C1 segment of cervical spinal cord (tissue), 14 donors: ENCODE measurements around the gene BPIFB2.

Experiments used
- DNase-seq, 14 donors: peaks; one replicate each; lab custom pipeline; 2025; lab: John Stamatoyannopoulos, UW

Gene BPIFB2

GRCh38 chr20:33005908-33006775, 1.4 kb upstream of the BPIFB2 start:
- DNase-seq, result no peak

- no peak for DNase-seq
These were observed 628 bp upstream of the BPIFB2 start for GRCh38 chr20:33006776-33007375.

GRCh38 chr20:33008336-33009213, 1.1 kb downstream of the BPIFB2 start:
- DNase-seq, result no peak

DNA sequence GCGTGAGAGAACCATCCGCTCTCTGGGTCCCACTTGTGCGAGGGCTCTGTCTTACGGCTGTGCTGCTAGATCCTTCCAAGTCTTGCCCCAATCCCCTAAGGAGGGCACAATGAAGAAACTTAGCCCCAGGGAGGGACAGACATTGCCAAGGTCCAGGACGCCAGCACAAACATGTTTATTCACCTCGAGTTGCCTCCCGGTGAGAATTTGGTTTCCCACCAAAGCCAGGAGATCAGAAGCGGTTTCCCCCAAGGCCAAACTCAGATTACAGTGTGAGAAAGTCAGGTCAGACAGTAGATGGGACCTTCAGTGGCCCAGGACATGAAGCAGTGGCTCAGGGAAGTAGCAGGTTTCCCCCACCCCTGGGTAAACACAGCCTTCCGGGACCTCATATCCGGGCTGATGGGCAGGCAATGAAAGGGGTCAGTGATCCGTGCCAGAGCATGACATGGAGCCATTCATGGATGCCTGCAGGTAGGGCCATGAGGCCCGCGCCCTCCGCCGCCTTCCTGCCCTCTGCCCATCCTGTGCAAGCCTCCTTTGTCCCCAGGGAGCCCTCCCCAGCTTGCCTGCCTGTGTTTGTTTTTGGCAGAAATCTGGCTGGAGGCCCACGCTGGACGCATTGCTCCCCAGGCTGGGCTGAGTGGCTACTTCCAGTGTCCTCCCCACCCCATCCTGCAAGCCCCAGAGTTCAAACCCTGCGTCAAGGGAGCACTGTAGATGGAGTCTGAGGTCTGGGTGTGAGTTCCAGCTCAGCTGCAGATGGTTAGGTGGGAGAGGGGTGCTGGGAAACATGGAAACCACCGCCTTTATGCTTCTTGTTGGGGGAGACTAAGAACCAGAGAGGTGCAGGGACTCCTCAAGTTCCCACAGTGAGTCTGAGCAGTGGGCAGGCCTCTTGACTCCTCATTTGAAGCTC, 2.0 kb downstream of the BPIFB2 start:
- no peak for DNase-seq

DNA sequence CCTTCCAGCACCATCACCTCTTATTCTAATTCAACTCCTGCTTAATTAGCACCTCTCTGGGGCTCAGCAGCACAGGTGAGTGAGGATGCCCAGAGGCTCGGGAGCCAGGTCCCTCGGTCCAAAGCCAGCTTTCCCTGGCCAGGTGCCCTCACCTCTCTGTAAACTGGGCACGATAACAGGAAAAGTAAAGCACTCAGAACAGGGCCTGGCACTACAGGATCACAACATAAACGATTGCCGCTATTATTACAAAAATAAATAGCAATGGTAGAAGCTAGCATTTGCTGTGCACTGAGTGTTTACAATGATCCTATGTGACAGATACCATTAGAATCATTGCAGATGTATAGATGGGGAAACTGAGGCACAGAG, 2.6 kb downstream of the BPIFB2 start:
- DNase-seq, result no peak

DNA sequence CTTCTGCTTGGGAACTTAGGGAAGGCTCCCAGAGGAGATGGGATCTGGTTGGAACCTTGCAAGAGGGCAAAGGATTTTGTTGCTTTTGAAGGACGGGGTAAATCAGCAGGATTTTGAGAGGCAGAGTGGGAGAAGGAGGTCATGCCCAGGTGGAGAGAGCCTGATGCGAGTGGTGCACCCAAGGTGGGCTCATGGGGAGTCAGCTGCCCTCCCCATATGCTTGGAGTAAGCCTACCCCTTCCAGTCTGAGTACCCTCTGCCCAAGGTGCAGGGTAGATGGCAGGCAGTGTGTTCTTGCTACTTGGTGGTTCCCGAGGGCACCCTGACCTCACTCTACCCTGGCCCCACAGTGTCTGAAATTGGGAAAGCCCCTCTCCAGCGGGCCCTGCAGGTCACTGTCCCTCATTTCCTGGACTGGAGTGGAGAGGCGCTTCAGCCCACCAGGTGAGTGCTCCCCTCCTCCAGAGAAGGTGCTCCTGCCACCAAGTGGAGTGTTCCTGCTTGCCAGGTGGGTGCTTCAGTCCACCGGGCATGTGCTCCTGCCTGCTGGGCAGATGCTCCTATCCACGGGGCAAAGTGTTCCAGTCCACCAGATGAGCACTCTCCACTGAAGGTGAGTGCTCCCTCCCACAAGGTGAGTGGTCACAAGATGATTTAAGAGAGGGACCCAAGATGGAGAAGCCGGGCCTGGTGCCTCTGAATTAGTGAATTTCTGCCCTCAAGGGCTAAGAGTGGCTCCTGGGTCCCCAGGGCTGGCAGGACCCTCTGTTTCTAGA, 3.4 kb downstream of the BPIFB2 start:
- DNase-seq, result no peak

GRCh38 chr20:33012327-33013189, 5.1 kb downstream of the BPIFB2 start:
- no peak for DNase-seq

DNA sequence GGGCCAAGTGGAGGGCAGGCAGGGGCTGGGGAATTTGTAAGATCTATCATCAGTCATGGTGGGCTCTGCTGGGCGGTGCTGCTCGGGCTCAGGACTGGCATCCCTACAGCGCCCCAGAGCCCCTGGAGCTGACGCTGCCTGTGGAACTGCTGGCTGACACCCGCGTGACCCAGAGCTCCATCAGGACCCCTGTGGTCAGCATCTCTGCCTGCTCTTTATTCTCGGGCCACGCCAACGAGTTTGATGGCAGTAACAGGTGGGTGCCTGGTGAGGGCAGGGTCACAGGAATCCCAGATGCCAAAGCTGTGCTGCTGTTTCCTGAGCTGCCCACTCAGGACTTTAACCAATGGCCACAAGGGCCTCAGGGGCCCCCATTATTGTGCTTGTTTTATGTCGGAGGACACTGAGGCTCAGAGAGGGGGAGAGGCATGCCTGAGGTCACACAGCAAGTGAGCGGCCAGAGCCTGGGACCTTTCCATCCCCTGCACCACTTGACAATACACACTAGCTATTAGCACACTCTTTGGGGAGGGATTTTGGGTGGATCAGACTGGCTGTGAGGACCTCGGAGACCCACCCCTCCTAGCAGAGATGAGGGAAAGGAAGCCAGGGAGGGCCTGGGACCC, 6.3 kb downstream of the BPIFB2 start:
- DNase-seq, result no peak

DNA sequence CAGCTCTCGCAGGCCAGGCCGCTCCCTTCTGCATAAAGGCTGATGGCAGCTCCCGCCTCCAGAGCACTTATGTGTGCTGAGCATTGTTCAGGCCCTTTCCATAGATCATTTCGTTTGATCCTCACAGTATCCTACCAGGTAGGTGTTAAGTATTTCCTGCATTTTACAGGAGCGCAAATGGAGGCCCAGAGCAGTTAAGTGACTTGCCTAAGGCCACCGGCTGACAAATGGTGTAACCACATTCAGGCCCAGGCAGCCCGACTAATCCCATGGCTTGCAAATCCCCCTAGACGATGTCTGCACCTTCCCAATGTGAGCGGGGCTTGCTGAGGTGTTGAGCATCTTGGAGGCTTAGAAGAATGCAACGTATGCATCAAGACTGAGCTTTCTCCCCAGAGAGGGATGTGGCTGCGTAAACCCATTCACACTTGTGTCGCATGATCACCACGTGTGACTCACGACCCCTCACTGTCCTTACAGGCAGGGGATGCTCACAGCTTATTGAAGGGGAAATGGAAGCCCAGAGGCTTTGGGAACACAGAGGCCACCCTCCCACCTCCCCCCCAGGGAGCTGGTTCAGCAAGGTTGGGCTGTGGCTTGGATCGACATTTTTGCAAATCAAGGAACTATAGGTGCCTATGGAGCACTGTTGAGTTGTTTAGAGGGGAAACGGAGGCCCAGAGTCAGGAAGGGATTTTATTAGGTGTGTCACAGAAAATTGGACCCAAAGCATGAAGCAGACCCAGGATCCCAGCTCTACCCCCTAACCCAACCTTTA, 7.0 kb downstream of the BPIFB2 start:
- no peak for DNase-seq

DNA sequence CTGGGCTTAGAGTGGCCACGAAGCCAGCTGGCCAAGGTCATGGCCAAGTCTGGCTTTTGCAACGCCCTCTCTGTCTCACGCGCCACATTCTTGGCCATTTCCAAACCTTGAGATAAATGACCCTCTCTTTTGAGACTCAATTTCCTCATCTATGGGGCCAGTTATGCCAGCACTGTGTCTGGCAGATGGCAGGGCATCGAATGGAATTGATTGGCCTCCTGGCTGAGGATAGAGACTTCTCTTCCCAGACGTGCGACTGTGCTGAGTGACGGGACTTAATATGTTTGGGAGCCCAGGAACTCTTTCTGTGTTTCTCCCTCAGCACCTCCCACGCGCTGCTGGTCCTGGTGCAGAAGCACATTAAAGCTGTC, 7.6 kb downstream of the BPIFB2 start:
- no peak for DNase-seq

DNA sequence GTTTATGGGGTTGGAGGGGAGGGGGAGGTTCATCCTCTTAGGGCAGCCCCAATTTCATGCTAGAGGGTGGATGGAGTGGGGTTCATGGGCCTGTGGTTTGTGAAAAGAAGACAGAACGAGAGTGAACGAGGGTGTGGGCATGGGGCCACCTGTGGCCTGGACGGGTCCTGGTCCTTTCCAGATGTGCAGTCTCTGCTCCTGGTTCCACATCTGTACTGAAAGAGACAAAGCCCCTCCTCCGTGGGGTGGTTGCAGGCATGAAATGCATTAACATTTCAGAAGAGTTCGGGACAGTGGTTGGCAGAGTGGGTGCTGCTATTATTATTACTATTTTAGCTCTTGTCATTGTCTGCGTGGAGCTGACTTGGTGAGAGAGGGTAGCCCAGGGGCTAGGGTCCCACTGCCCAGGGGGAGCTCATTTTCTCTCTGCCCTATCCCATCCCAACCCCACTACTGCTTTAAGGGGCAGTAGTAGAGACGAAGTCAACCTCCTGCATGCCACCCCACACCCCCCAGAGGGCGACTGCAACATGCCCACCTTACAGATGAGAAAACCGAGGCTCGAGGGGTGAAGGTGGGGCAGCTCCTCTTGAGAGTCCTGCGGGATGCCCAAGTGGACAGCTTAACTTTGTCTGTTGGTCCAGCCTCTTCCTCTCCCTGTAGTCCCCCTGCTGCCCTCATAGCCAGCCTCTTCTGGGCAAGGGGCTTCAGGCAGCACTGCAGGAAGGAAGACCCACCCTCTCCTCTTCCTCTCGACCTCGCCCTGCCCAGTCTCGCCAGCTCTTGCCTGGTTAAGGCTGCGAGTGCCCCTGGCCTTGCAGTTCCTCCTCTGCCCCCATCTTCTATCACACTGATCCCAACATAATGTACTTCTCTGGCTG, 8.4 kb downstream of the BPIFB2 start:
- DNase-seq, result no peak

- no peak for DNase-seq
These were observed 9.1 kb downstream of the BPIFB2 start for GRCh38 chr20:33016581-33017109.

- no peak for DNase-seq
These were observed 10.0 kb downstream of the BPIFB2 start for GRCh38 chr20:33017542-33017941.

GRCh38 chr20:33018169-33018931, 10.8 kb downstream of the BPIFB2 start:
- no peak for DNase-seq

GRCh38 chr20:33019465-33020277, 12.2 kb downstream of the BPIFB2 start:
- no peak for DNase-seq
